Endothelial cell of umbilical vein (primary cell): ENCODE results near the gene MIGA1. TPM values are rescaled to one million over a fixed set of nuclear protein-coding genes. Genes with fewer than 3 reads are reported as not detected.

Experiments
- BruUV-seq: library from RNA; stranded (reverse); fragments of 400-500 nt; replicated peaks from 2 replicates; lab custom pipeline; 2021; lab: Mats Ljungman, UMichigan
- CTCF ChIA-PET: fragments of 300-600, 350-600 bp; sonication (Branson Sonifier 250); formaldehyde crosslinking; loops from one replicate; lab custom pipeline; 2021; ENCODE audit warnings: antibody characterized with exemption, inconsistent platforms; lab: Charles Lee
- POLR2A ChIA-PET: fragments of 300-600, 350-600 bp; sonication (Branson Sonifier 250); formaldehyde crosslinking; loops from one replicate; lab custom pipeline; 2021; ENCODE audit warnings: antibody characterized with exemption, inconsistent platforms; lab: Charles Lee
- DNase-seq: peaks from one replicate; pipeline ENCODE4 v3.0.0-alpha.2; 2011; ENCODE audit warnings: low read depth, low spot score
- FAIRE-seq: peaks from 2 replicates; lab custom pipeline; 2011; peaks lifted over from hg19 to GRCh38; lab: Jason Lieb, UNC
- H2AFZ ChIP-seq: 2 replicates; pipeline ENCODE4 v1.6.0; 2012; ENCODE audit warnings: low read depth, low read length, control low read depth, inconsistent platforms
- H3K27ac ChIP-seq: 2 replicates; pipeline ENCODE4 v1.5.1; 2011; ENCODE audit warnings: low read depth, mild to moderate bottlenecking, control low read depth, low read length, moderate library complexity; ENCODE audit not compliant: insufficient read depth
- H3K27me3 ChIP-seq, 2 experiments: 2 replicates each; pipeline versions ENCODE4 v1.6.0 to v1.6.1; 2011; ENCODE audit warnings: low read length in 2 of 2, mixed read lengths in 1 of 2; ENCODE audit not compliant: control insufficient read depth in 2 of 2, insufficient read depth in 2 of 2
- H3K36me3 ChIP-seq, 2 experiments: 2 replicates in 1 of 2; 3 replicates in 1 of 2; pipeline ENCODE4 v1.5.1; 2011; ENCODE audit warnings: low read length in 2 of 2, mild to moderate bottlenecking in 1 of 2, moderate library complexity in 1 of 2; ENCODE audit not compliant: control insufficient read depth in 2 of 2, insufficient read depth in 2 of 2; ENCODE audit errors: extremely low read depth in 1 of 2
- H3K4me1 ChIP-seq: 3 replicates; pipeline ENCODE4 v1.5.1; 2011; ENCODE audit warnings: mild to moderate bottlenecking, low read length; ENCODE audit not compliant: control insufficient read depth, insufficient read depth; ENCODE audit errors: extremely low read depth
- H3K4me2 ChIP-seq: 2 replicates; pipeline ENCODE4 v1.6.1; 2011; ENCODE audit warnings: low read length, control low read depth, mixed read lengths; ENCODE audit not compliant: insufficient read depth
- H3K4me3 ChIP-seq, 3 experiments: fragments of 200-600 bp in 1 of 3; sonication (generic), shearing (Covaris generic) in 1 of 3; replicated peaks in 1 of 3; 2 replicates each; pipeline ENCODE4 v1.5.1; 2011 to 2016; ENCODE audit warnings: control low read depth in 3 of 3, low read length in 3 of 3, mild to moderate bottlenecking in 2 of 3, inconsistent platforms in 1 of 3, low read depth in 1 of 3, moderate library complexity in 1 of 3; ENCODE audit not compliant: insufficient read depth in 1 of 3
- H3K79me2 ChIP-seq: 2 replicates; pipeline ENCODE4 v1.6.0; 2012; ENCODE audit warnings: low read length, inconsistent platforms; ENCODE audit not compliant: control insufficient read depth, insufficient read depth
- H3K9ac ChIP-seq: replicated peaks from 2 replicates; pipeline ENCODE3; 2011; ENCODE audit warnings: low read length, control low read depth; ENCODE audit not compliant: insufficient read depth; ENCODE audit errors: extremely low read depth
- H3K9me1 ChIP-seq: replicated peaks from 3 replicates; pipeline ENCODE4 v1.6.0; 2011; ENCODE audit warnings: mild to moderate bottlenecking, low read length; ENCODE audit not compliant: control insufficient read depth, insufficient read depth; ENCODE audit errors: extremely low read depth
- H3K9me3 ChIP-seq: replicated peaks from 2 replicates; pipeline ENCODE4 v1.5.1; 2012; ENCODE audit warnings: low read length, inconsistent platforms; ENCODE audit not compliant: control insufficient read depth, insufficient read depth
- H4K20me1 ChIP-seq: replicated peaks from 2 replicates; pipeline ENCODE3; 2011; ENCODE audit warnings: mild to moderate bottlenecking, low read length; ENCODE audit not compliant: control insufficient read depth, insufficient read depth; ENCODE audit errors: extremely low read depth
- EZH2 ChIP-seq: IDR thresholded peaks from 2 replicates; pipeline ENCODE4 v1.6.1; 2012; ENCODE audit warnings: borderline replicate concordance, low read depth, mild to moderate bottlenecking, moderate library complexity, low read length, inconsistent platforms; ENCODE audit not compliant: severe bottlenecking
- FOS ChIP-seq: IDR thresholded peaks from 2 replicates; pipeline ENCODE4 v1.6.1; 2011; ENCODE audit warnings: mild to moderate bottlenecking, low read length, moderate library complexity, borderline replicate concordance; ENCODE audit not compliant: insufficient read depth
- GATA2 ChIP-seq: IDR thresholded peaks from 2 replicates; pipeline ENCODE4 v1.7.0; 2011; ENCODE audit warnings: low read depth, mild to moderate bottlenecking, moderate library complexity, mixed read lengths, low read length; ENCODE audit not compliant: insufficient read length, insufficient read depth
- JUN ChIP-seq: IDR thresholded peaks from 2 replicates; pipeline ENCODE4 v1.6.1; 2011; ENCODE audit warnings: borderline replicate concordance, low read depth; ENCODE audit not compliant: insufficient read length, insufficient read depth
- MYC ChIP-seq: IDR thresholded peaks from one replicate; pipeline ENCODE4 v1.6.1; 2011; ENCODE audit warnings: mild to moderate bottlenecking, low read depth, low read length
- POLR2A ChIP-seq: IDR thresholded peaks from 2 replicates; pipeline ENCODE4 v1.6.1; 2012; ENCODE audit warnings: low read depth, mild to moderate bottlenecking, control low read depth, low read length
- POLR2AphosphoS5 ChIP-seq: IDR thresholded peaks from 2 replicates; pipeline ENCODE4 v1.6.1; 2012; ENCODE audit warnings: low read depth, mild to moderate bottlenecking, control low read depth, low read length, moderate library complexity; ENCODE audit not compliant: insufficient read depth
- dilution Hi-C: fragments of 300-500 bp; cut with MboI; formaldehyde crosslinking; loops from one replicate; pipeline ENCODE4 v1.15.0; 2019; ENCODE audit warnings: low sequenced_read_pairs; ENCODE audit not compliant: extremely low pct_ligation_motif_present
- intact Hi-C: fragments of 100-400 bp; cut with micrococcal nuclease; formaldehyde crosslinking; loops from one replicate; pipeline ENCODE4 v1.10.0; 2022
- polyA plus RNA-seq, 4 experiments: library from polyadenylated mRNA; depleted of rRNA in 3 of 4; stranded (reverse) in 3 of 4; unstranded in 1 of 4; fragments of >200 nt; gene quantifications; 2 replicates each; pipeline versions ENCODE4 v1.2.1 to v1.2.3, GENCODE V29; 2011 to 2012; ENCODE audit warnings: missing spikeins in 1 of 4
- total RNA-seq: library from RNA; stranded (reverse); gene quantifications from 2 replicates; pipeline ENCODE4 v1.2.3, GENCODE V29; 2021
- TF ChIP-seq, protein P1 (sequence below), 2 donors: IDR thresholded peaks; 1 replicate in 1 of 2; 2 replicates in 1 of 2; pipeline ENCODE4 v1.5.1; 2011; ENCODE audit warnings: low read length in 2 of 2, mild to moderate bottlenecking in 2 of 2, moderate library complexity in 2 of 2, control low read depth in 1 of 2, inconsistent platforms in 1 of 2, low read depth in 1 of 2; ENCODE audit not compliant: insufficient read depth in 1 of 2; ENCODE audit errors: extremely low read depth in 1 of 2
- TF ChIP-seq, protein P2 (sequence below): IDR thresholded peaks from 2 replicates; pipeline ENCODE4 v1.6.1; 2011; ENCODE audit not compliant: insufficient read depth, insufficient read length

Gene MIGA1
- total and polyA plus RNA-seq, 2 donors (not counting 3 experiments of a cell fraction or from before 2014, with no cell fraction given) = 2.8 to 14.6 TPM

DNA sequence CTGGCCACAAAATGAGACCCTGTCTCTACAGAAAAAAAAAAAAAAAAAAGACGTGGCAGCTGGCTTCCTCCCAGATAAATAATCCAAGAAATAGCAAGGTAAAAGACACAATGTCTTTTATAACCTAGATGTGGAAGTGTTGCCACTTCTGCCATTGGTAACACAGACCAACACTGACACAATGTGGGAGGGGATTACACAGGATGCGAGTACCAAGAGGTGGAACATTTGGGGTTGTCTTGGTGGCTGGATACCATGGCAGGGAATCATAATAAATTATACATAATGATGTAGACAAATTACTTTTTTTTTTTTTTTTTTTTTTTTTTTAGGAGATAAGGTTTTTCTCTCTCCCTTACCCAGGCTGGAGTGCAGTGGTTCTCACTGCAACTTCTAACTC, 103.0 kb downstream of the MIGA1 start:
- dilution Hi-C loops (no loop called here), intact Hi-C loops (no loop called here)
- H3K79me2 ChIP-seq = no peaks in the 10 kb centered on the region
- DNase-seq = no peak
- H3K27ac ChIP-seq = no peak overlapping the region
- CTCF ChIA-PET = no interaction called here
- POLR2A ChIA-PET = no interaction called here
- no peaks in the 10 kb centered on the region for H3K27me3 ChIP-seq
- no peak overlapping the region for H3K4me2 ChIP-seq
- H4K20me1 ChIP-seq = no peaks in the 10 kb centered on the region
- H3K9ac ChIP-seq = no peak overlapping the region
- peaks cover under 1% of the 10 kb centered on the region for H3K4me1 ChIP-seq
- no peaks in the 10 kb centered on the region for H3K9me3 ChIP-seq
- FAIRE-seq = no peak
- TF ChIP-seq MYC (no peak), POLR2A (no peak), EZH2 (no peak), POLR2AphosphoS5 (no peak), FOS (no peak), GATA2 (no peak), JUN (no peak)
- TF ChIP-seq, protein P1, sequence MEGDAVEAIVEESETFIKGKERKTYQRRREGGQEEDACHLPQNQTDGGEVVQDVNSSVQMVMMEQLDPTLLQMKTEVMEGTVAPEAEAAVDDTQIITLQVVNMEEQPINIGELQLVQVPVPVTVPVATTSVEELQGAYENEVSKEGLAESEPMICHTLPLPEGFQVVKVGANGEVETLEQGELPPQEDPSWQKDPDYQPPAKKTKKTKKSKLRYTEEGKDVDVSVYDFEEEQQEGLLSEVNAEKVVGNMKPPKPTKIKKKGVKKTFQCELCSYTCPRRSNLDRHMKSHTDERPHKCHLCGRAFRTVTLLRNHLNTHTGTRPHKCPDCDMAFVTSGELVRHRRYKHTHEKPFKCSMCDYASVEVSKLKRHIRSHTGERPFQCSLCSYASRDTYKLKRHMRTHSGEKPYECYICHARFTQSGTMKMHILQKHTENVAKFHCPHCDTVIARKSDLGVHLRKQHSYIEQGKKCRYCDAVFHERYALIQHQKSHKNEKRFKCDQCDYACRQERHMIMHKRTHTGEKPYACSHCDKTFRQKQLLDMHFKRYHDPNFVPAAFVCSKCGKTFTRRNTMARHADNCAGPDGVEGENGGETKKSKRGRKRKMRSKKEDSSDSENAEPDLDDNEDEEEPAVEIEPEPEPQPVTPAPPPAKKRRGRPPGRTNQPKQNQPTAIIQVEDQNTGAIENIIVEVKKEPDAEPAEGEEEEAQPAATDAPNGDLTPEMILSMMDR (IDR thresholded peaks at IDR 0.05; ENCODE audit: extremely low read depth in 1 of 2, insufficient read depth in 1 of 2, low read depth in 1 of 2, low read length in 2 of 2) = no peak
- TF ChIP-seq, protein P2, sequence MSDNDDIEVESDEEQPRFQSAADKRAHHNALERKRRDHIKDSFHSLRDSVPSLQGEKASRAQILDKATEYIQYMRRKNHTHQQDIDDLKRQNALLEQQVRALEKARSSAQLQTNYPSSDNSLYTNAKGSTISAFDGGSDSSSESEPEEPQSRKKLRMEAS = no peak
- H3K36me3 ChIP-seq = no peaks in the 10 kb centered on the region
- H3K9me1 ChIP-seq = no peaks in the 10 kb centered on the region
- H3K4me3 ChIP-seq = no peak overlapping the region
- BruUV-seq = no TSS peak
- H2AFZ ChIP-seq = no peak overlapping the region
